ENCODE results near the gene MTM1.

Gene MTM1

DNA sequence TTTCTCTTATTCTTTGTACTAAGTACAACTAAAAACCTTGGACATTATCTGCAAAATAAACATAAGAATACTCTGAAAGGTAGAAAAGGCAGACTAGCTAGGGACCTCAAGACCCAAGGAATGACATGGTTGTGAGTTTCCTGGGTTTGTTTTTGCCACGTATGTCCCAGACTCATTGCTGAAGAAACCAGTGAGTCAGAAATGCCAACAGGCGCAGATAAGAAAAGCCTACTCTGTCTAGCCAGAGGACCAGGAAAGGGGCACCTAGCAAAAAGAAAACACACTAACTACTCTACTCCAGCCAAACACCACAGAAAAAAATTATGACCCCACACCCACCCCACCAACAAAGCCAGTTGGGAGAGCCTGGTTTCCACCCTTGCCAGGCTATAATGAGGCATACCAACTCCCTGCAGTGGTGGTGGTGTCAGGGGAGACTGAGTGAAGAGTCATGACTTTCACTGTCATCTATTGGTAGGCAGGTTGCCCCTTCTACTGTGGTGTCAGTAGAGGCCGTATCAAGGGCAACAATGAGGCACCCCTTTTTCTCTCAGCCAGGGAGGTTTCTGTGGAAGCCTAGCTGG lies 135.7 kb downstream of the MTM1 start:
- no peaks in the 10 kb centered on the region for H3F3A ChIP-seq (ENCODE audit: low read depth)
- H3K4me1 ChIP-seq (ENCODE audit: insufficient read depth, low read length, poor library complexity, severe bottlenecking): no peaks in the 10 kb centered on the region
- no peaks in the 10 kb centered on the region for H3K27me3 ChIP-seq (ENCODE audit: insufficient read depth, low read length, poor library complexity, severe bottlenecking)
- H3K4me3 ChIP-seq (ENCODE audit: low read length, poor library complexity, severe bottlenecking): no peak overlapping the region
- H3K9ac ChIP-seq (ENCODE audit: low read depth, low read length, poor library complexity, severe bottlenecking): no peak overlapping the region
- no peaks in the 10 kb centered on the region for H4K20me1 ChIP-seq (ENCODE audit: insufficient read depth, low read length, poor library complexity, severe bottlenecking)
- H3K79me2 ChIP-seq (ENCODE audit: insufficient read depth, low read length): peaks cover 15% of the 10 kb centered on the region
- no peaks in the 10 kb centered on the region for H3K9me2 ChIP-seq (replicated peaks; ENCODE audit: low read depth, low read length)
- TF ChIP-seq EZH2phosphoT487 (IDR thresholded peaks at IDR 0.05; ENCODE audit: borderline replicate concordance): no peak
- TF ChIP-seq, protein P1, sequence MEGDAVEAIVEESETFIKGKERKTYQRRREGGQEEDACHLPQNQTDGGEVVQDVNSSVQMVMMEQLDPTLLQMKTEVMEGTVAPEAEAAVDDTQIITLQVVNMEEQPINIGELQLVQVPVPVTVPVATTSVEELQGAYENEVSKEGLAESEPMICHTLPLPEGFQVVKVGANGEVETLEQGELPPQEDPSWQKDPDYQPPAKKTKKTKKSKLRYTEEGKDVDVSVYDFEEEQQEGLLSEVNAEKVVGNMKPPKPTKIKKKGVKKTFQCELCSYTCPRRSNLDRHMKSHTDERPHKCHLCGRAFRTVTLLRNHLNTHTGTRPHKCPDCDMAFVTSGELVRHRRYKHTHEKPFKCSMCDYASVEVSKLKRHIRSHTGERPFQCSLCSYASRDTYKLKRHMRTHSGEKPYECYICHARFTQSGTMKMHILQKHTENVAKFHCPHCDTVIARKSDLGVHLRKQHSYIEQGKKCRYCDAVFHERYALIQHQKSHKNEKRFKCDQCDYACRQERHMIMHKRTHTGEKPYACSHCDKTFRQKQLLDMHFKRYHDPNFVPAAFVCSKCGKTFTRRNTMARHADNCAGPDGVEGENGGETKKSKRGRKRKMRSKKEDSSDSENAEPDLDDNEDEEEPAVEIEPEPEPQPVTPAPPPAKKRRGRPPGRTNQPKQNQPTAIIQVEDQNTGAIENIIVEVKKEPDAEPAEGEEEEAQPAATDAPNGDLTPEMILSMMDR (conservative IDR thresholded peaks at IDR 0.05; ENCODE audit: low read length): no peak
- no peak overlapping the region for H2AFZ ChIP-seq (ENCODE audit: low read length)
- H3K36me3 ChIP-seq (ENCODE audit: insufficient read depth, low read length): peaks cover 7% of the 10 kb centered on the region; the same call in 1 of the 2 replicates
- no peaks in the 10 kb centered on the region for H3K9me3 ChIP-seq (ENCODE audit: insufficient read depth, low read depth, low read length)
- no peak overlapping the region for H3K4me2 ChIP-seq (ENCODE audit: low read depth, low read length, poor library complexity, severe bottlenecking)

DNA sequence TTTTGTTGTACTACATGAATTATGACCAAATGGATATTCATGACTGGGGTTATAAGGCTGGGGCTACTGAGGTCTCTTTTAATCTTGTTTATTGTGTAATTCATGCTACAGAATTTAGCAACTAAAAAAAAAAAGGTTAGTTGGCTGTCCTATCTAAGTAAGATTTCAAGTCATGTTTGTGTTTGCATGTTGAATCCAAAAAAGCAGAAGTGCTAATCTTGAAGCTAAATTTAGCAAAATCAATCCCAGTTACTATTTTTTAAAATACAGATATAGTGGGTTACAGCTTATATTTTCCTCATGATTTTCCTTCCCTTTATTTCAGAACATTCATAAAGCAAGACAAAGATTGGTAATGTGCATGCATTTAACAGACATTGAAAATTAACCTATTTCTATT lies 144.2 kb downstream of the MTM1 start:
- no peak overlapping the region for H3K4me3 ChIP-seq (ENCODE audit: low read length, poor library complexity, severe bottlenecking)
- H3K36me3 ChIP-seq (ENCODE audit: insufficient read depth, low read length): peaks cover 4% of the 10 kb centered on the region; the same call in 1 of the 2 replicates
- no peaks in the 10 kb centered on the region for H4K20me1 ChIP-seq (ENCODE audit: insufficient read depth, low read length, poor library complexity, severe bottlenecking)
- no peak overlapping the region for H3K9ac ChIP-seq (ENCODE audit: low read depth, low read length, poor library complexity, severe bottlenecking)
- H3K79me2 ChIP-seq (ENCODE audit: insufficient read depth, low read length): no peaks in the 10 kb centered on the region
- H3K9me2 ChIP-seq (replicated peaks; ENCODE audit: low read depth, low read length): no peaks in the 10 kb centered on the region
- TF ChIP-seq, protein P1 (conservative IDR thresholded peaks at IDR 0.05; ENCODE audit: low read length): no peak
- TF ChIP-seq EZH2phosphoT487 (IDR thresholded peaks at IDR 0.05; ENCODE audit: borderline replicate concordance): no peak
- H3K4me1 ChIP-seq (ENCODE audit: insufficient read depth, low read length, poor library complexity, severe bottlenecking): no peaks in the 10 kb centered on the region
- H2AFZ ChIP-seq (ENCODE audit: low read length): no peak overlapping the region
- H3K27me3 ChIP-seq (ENCODE audit: insufficient read depth, low read length, poor library complexity, severe bottlenecking): no peaks in the 10 kb centered on the region
- H3K4me2 ChIP-seq (ENCODE audit: low read depth, low read length, poor library complexity, severe bottlenecking): no peak overlapping the region
- H3K9me3 ChIP-seq (ENCODE audit: insufficient read depth, low read depth, low read length): no peaks in the 10 kb centered on the region
- H3F3A ChIP-seq (ENCODE audit: low read depth): no peaks in the 10 kb centered on the region

DNA sequence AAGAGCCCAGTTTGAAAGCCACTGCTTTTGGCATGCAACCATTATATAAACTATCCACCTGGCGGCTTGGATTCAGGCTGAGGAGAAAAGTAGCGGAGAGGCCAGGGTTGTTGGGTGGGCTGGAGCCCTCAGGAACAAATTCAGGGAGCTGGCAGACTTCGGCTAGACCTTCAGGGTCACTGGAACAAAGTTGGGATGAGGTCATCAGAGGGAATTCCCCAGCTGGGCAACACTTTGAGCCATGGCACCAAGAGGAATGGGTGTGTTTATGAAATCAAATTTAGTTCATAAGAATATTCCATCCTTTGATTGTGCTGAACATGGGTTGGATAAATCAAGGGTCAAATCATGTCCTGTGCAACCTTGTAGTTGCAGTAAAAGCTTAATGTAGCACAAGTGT lies 146.8 kb downstream of the MTM1 start:
- Histone ChIP-seq H3K9me3 (ENCODE audit: insufficient read depth, low read depth, low read length) (no peaks in the 10 kb centered on the region), H3F3A (ENCODE audit: low read depth) (no peaks in the 10 kb centered on the region), H4K20me1 (ENCODE audit: insufficient read depth, low read length, poor library complexity, severe bottlenecking) (no peaks in the 10 kb centered on the region), H3K79me2 (ENCODE audit: insufficient read depth, low read length) (no peaks in the 10 kb centered on the region), H3K36me3 (ENCODE audit: insufficient read depth, low read length) (no peaks in the 10 kb centered on the region), H3K9me2 (replicated peaks; ENCODE audit: low read depth, low read length) (no peaks in the 10 kb centered on the region), H2AFZ (ENCODE audit: low read length) (no peak overlapping the region), H3K4me2 (ENCODE audit: low read depth, low read length, poor library complexity, severe bottlenecking) (no peak overlapping the region), H3K4me1 (ENCODE audit: insufficient read depth, low read length, poor library complexity, severe bottlenecking) (no peaks in the 10 kb centered on the region), H3K4me3 (ENCODE audit: low read length, poor library complexity, severe bottlenecking) (no peak overlapping the region), H3K27me3 (ENCODE audit: insufficient read depth, low read length, poor library complexity, severe bottlenecking) (no peaks in the 10 kb centered on the region), H3K9ac (ENCODE audit: low read depth, low read length, poor library complexity, severe bottlenecking) (no peak overlapping the region)
- TF ChIP-seq EZH2phosphoT487 (IDR thresholded peaks at IDR 0.05; ENCODE audit: borderline replicate concordance): no peak
- TF ChIP-seq, protein P1 (conservative IDR thresholded peaks at IDR 0.05; ENCODE audit: low read length): no peak
